AG04450 (cell line): Measurements from ENCODE around the gene ST8SIA2. TPM values are rescaled to one million over a fixed set of nuclear protein-coding genes. Genes with fewer than 3 reads are reported as not detected.

Experiments
- CTCF ChIA-PET: fragments of 300-600, 350-600 bp; formaldehyde crosslinking; extraction: SDS; loops from one replicate; lab custom pipeline; 2022; ENCODE audit warnings: antibody characterized with exemption, inconsistent platforms; lab: Charles Lee
- POLR2A ChIA-PET: fragments of 350-600 bp; formaldehyde crosslinking; extraction: SDS; loops from one replicate; lab custom pipeline; 2021; ENCODE audit warnings: antibody characterized with exemption, inconsistent platforms; lab: Yijun Ruan, JAX
- DNase-seq: peaks from one replicate; pipeline ENCODE4 v3.0.0-alpha.2; 2011; ENCODE audit warnings: low read depth, low spot score
- H3K27ac ChIP-seq: one replicate; pipeline ENCODE4 v1.5.1; 2012; ENCODE audit warnings: low read depth, low read length, control low read depth
- H3K27me3 ChIP-seq: one replicate; pipeline ENCODE4 v1.6.0; 2012; ENCODE audit warnings: low read length; ENCODE audit not compliant: control insufficient read depth, insufficient read depth
- H3K4me3 ChIP-seq: 2 replicates; pipeline ENCODE4 v1.5.1; 2011; ENCODE audit warnings: mild to moderate bottlenecking, low read depth, low read length, control low read depth
- H3K9me3 ChIP-seq: 2 replicates; pipeline ENCODE4 v1.5.1; 2012; ENCODE audit warnings: low read length; ENCODE audit not compliant: control insufficient read depth, insufficient read depth
- CTCF ChIP-seq: IDR thresholded peaks from 2 replicates; pipeline ENCODE4 v1.5.1; 2011; ENCODE audit warnings: low read depth, low read length, control low read depth, inconsistent platforms
- polyA plus RNA-seq: library from polyadenylated mRNA; depleted of rRNA; stranded (reverse); fragments of >200 nt; gene quantifications from 2 replicates; pipeline ENCODE4 v1.2.3, GENCODE V29; 2011

The ST8SIA2 gene
- polyA plus RNA-seq, 1 experiment, result 0.21 TPM

GRCh38 chr15:92405942-92406341, 12.3 kb downstream of the ST8SIA2 start:
- H3K9me3 ChIP-seq, result no peaks in the 10 kb centered on the region
- no peak for DNase-seq
- ChIA-PET POLR2A (no interaction called here), CTCF (no interaction called here)
- H3K27ac ChIP-seq, result no peak overlapping the region
- TF ChIP-seq CTCF, result no peak
- H3K4me3 ChIP-seq, result no peak overlapping the region
- no peaks in the 10 kb centered on the region for H3K27me3 ChIP-seq

DNA sequence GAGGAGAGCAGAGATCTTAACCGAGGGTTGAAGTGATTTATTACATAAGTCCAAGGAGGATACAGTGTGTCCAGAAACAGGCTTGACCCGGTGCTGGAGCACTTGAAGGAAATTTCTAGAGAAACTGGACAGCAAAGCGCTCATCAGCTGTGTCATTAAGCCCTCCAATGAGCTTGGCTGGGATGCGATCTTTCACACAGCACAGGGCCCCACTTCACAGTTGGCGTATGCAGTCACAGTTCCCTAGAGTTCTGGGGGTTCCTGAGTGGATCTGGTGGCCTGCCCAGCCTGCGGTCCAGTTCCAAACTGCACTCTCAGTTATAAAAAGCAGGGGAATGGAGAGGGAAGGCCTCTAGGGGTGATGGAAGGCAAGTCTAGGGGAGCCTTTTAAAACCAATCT, 13.6 kb downstream of the ST8SIA2 start:
- no peak for DNase-seq
- H3K9me3 ChIP-seq, result no peaks in the 10 kb centered on the region
- H3K27ac ChIP-seq, result no peak overlapping the region
- POLR2A ChIA-PET, result no interaction called here
- no peak overlapping the region for H3K4me3 ChIP-seq
- TF ChIP-seq CTCF, result no peak
- H3K27me3 ChIP-seq, result no peaks in the 10 kb centered on the region
- CTCF ChIA-PET, result no interaction called here

GRCh38 chr15:92407916-92408315, 14.2 kb downstream of the ST8SIA2 start:
- CTCF ChIA-PET, result no interaction called here
- no peak overlapping the region for H3K27ac ChIP-seq
- TF ChIP-seq CTCF, result no peak
- H3K27me3 ChIP-seq, result no peaks in the 10 kb centered on the region
- H3K9me3 ChIP-seq, result no peaks in the 10 kb centered on the region
- H3K4me3 ChIP-seq, result no peak overlapping the region
- no peak for DNase-seq
- POLR2A ChIA-PET, result no interaction called here

GRCh38 chr15:92409006-92409405, 15.3 kb downstream of the ST8SIA2 start:
- CTCF ChIA-PET, result no interaction called here

GRCh38 chr15:92409521-92409920, 15.8 kb downstream of the ST8SIA2 start:
- POLR2A ChIA-PET, result no interaction called here
- CTCF ChIA-PET, result no interaction called here

More at GRCh38 chr15:92409006-92409405, 15.3 kb downstream of the ST8SIA2 start:
- no peaks in the 10 kb centered on the region for H3K9me3 ChIP-seq
- no peak for DNase-seq
- no peak overlapping the region for H3K27ac ChIP-seq
- no peaks in the 10 kb centered on the region for H3K27me3 ChIP-seq
- no peak for TF ChIP-seq CTCF
- POLR2A ChIA-PET, result no interaction called here
- no peak overlapping the region for H3K4me3 ChIP-seq

More at GRCh38 chr15:92409521-92409920, 15.8 kb downstream of the ST8SIA2 start:
- Histone ChIP-seq H3K4me3 (no peak overlapping the region), H3K27me3 (no peaks in the 10 kb centered on the region), H3K9me3 (no peaks in the 10 kb centered on the region), H3K27ac (no peak overlapping the region)
- TF ChIP-seq CTCF, result no peak
- no peak for DNase-seq
